GM12865 (cell line): ENCODE results near the gene TBCC.
"Not testable (repeated sequence)": the region's sequence is repeated elsewhere in the genome, so short reads cannot be mapped to it uniquely, and the experiment has no call there.

Experiments
- DNase-seq: peaks from one replicate; pipeline ENCODE4 v3.0.0; 2010; ENCODE audit warnings: low read depth
- H3K4me3 ChIP-seq: 2 replicates; pipeline ENCODE4 v1.5.1; 2011; ENCODE audit warnings: mild to moderate bottlenecking, low read depth, low read length, control low read depth
- TF ChIP-seq, protein P1 (sequence below): IDR thresholded peaks from 2 replicates; pipeline ENCODE4 v1.5.1; 2011; ENCODE audit warnings: low read length, control low read depth, low read depth, inconsistent platforms; ENCODE audit not compliant: insufficient read depth; ENCODE audit errors: missing control alignments

TBCC gene

DNA sequence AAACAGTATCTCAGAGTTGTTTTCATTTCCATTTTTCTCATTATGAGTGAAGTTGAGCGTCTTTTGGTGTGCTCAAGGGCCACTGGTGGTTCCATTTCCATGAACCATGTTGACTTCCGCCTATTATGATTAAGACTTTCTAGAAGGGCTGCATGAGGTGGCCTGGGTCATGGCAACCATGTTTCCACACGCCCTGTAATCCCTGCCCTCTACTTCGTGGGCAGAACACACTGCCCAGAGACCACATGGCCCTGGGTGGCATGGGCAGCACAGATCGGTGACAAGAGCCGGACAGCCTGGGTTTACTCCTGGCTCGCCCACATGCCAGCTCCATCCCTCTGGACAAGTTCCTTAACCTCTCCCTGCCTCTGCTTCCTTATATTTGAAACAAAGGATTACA is 38.3 kb downstream of the TBCC start:
- no peak for DNase-seq
- TF ChIP-seq, protein P1, sequence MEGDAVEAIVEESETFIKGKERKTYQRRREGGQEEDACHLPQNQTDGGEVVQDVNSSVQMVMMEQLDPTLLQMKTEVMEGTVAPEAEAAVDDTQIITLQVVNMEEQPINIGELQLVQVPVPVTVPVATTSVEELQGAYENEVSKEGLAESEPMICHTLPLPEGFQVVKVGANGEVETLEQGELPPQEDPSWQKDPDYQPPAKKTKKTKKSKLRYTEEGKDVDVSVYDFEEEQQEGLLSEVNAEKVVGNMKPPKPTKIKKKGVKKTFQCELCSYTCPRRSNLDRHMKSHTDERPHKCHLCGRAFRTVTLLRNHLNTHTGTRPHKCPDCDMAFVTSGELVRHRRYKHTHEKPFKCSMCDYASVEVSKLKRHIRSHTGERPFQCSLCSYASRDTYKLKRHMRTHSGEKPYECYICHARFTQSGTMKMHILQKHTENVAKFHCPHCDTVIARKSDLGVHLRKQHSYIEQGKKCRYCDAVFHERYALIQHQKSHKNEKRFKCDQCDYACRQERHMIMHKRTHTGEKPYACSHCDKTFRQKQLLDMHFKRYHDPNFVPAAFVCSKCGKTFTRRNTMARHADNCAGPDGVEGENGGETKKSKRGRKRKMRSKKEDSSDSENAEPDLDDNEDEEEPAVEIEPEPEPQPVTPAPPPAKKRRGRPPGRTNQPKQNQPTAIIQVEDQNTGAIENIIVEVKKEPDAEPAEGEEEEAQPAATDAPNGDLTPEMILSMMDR: no peak

DNA sequence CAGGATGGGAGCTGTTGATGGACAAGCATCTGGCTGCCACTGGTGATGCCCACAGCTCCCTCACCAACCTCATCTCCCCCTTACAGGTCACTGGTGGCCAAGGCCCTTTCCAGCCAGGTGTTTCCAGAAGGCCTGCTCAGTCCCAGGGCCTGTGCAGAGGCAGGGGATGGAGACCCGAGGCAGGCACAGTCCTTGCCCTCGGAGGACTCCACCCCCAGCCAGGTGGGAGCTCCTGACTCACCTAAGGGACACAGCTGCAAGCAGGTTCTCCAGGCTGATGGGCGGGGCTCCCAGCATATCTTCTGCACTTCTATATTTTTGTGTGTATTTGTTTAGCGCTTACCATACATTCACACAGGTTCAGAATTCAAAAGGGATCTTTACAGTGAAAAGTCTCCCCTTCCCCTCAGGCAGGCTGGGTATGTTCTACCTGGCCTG is 40.9 kb downstream of the TBCC start:
- no peak for DNase-seq
- TF ChIP-seq, protein P1: no peak
- H3K4me3 ChIP-seq: no peak overlapping the region

More for the DNA sequence above, 38.3 kb downstream of the TBCC start:
- no peak overlapping the region for H3K4me3 ChIP-seq

DNA sequence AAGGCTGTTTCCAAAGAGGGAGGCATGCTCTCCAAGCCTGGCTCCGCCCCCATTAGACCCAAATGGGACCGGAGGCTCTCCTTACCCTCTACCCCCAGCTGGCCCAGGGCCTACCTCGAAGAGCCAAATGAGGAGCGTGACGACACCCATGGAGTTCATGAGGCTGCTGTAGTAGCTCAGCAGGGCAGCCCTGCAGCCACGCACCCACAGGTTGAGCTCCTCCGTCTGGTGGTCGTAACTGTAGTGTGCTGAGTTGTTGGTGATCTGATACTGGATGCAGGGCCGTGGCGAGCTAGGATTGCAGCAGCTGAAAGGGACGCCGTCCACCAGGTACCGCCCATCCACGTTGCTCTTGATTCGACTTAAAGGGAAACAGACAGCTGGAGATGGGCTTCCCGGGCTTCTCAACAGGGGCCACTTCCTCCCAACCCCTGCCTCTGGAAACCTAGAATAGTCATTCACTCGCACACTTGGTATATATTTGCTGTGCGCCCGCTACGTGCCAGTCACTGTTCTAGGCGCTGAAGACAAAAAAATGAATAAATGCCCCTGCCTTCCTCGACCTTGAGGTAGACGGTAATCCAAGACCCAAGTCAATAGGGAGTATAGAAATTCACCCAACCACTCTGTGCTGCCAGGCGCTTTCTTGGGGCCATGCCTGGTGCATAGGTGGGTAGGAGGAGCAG is 41.5 kb downstream of the TBCC start:
- no peak for DNase-seq
- no peak overlapping the region for H3K4me3 ChIP-seq
- TF ChIP-seq, protein P1: no peak

- not testable (repeated sequence) for DNase-seq, H3K4me3 ChIP-seq
These were observed 43.1 kb downstream of the TBCC start for GRCh38 chr6:42702786-42703185.

- H3K4me3 ChIP-seq: no peak overlapping the region
- TF ChIP-seq, protein P1: no peak
- peak; percentile 35 for DNase-seq
These were observed 43.7 kb downstream of the TBCC start for GRCh38 chr6:42702200-42702599.

- TF ChIP-seq, protein P1: no peak
- no peak for DNase-seq
- no peak overlapping the region for H3K4me3 ChIP-seq
These were observed 47.7 kb downstream of the TBCC start for GRCh38 chr6:42698217-42698616.

- TF ChIP-seq, protein P1: no peak
- H3K4me3 ChIP-seq: no peak overlapping the region
- DNase-seq: no peak
These were observed 48.6 kb downstream of the TBCC start for GRCh38 chr6:42697268-42697655.
